H1 (cell line): ENCODE data around the gene C3orf52. TPM values are rescaled to one million over a fixed set of nuclear protein-coding genes. Genes with fewer than 3 reads are reported as not detected.

Experiments used
- BACH1 ChIP-seq: IDR thresholded peaks from 2 replicates; pipeline ENCODE4 v1.6.1; 2012; ENCODE audit warnings: low read length, improper control_type of control experiment
- EZH2 ChIP-seq: fragments of 200-600 bp; sonication (generic); IDR thresholded peaks from 2 replicates; pipeline ENCODE4 v1.7.1; 2012; ENCODE audit warnings: low read depth, mild to moderate bottlenecking, moderate library complexity, low read length, inconsistent platforms; ENCODE audit not compliant: severe bottlenecking
- KDM4A ChIP-seq: IDR thresholded peaks from one replicate; pipeline ENCODE4 v1.7.1; 2012; ENCODE audit warnings: low read depth, mild to moderate bottlenecking, moderate library complexity, low read length, inconsistent platforms; ENCODE audit not compliant: severe bottlenecking
- NRF1 ChIP-seq: IDR thresholded peaks from 2 replicates; pipeline ENCODE4 v1.6.1; 2011; ENCODE audit warnings: mild to moderate bottlenecking, low read depth, low read length, improper control_type of control experiment
- PHF8 ChIP-seq: fragments of 200-600 bp; sonication (generic); conservative IDR thresholded peaks from 2 replicates; pipeline ENCODE4 v1.7.1; 2012; ENCODE audit warnings: low read depth, mild to moderate bottlenecking, inconsistent platforms, low read length, moderate library complexity
- SP2 ChIP-seq: IDR thresholded peaks from 2 replicates; pipeline ENCODE4 v1.6.1; 2012; ENCODE audit warnings: mild to moderate bottlenecking, low read length, inconsistent platforms
- polyA plus RNA-seq, 7 experiments: library from polyadenylated mRNA; depleted of rRNA in 3 of 7; stranded (reverse) in 5 of 7; unstranded in 2 of 7; fragments of >200 nt in 5 of 7; fragments of 200-250 nt in 2 of 7; gene quantifications; 1 replicate in 5 of 7; 2 replicates in 1 of 7; 4 replicates in 1 of 7; pipeline versions ENCODE4 v1.2.1 to v1.2.3, GENCODE V29; 2011 to 2013; ENCODE audit warnings: missing spikeins in 2 of 7, mixed read lengths in 2 of 7
- total RNA-seq: library from RNA; stranded (reverse); fragmentation: NEBNext Ultra II Directional; extraction: Animal tissue kit (Norgen Biotek cat#: 25700); gene quantifications from 2 replicates; pipeline ENCODE4 v1.2.1, GENCODE V29; 2021

The C3orf52 gene
- total and polyA plus RNA-seq, 2 of the 8 experiments (the other 6 are each of a cell fraction or from before 2014, with no cell fraction given) = 9.7 to 13.1 TPM

DNA sequence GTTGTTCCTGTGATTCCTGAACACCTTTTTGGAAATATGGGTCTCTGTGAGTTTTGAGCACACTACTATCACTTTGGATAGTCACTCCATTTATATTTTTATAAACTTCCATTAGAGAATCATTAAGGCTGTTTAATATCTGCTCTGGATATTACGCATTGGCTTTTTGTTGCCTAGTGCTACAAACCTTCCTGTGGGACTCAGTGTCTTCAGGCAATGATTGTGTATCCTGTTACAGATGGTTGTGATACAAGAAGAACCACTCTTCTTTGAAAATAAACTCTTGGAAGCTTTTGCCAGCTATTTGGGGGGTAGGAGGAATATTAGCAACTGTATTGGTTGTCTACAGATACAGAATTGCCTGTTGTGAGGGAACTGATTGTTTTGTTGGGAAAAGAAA is 31.2 kb downstream of the C3orf52 start (continued):
- TF ChIP-seq SP2 (no peak), EZH2 (no peak), KDM4A (no peak), NRF1 (no peak), PHF8 (no peak), BACH1 (no peak)
